GM19035 (cell line): ENCODE data around the gene CSGALNACT2.
A peak's percentile ranks its signal among the peaks of the same experiment; 100 is the strongest.
"Not testable (repeated sequence)": the region's sequence is repeated elsewhere in the genome, so short reads cannot be mapped to it uniquely, and the experiment has no call there.

Experiments
- ATAC-seq: cut with Tn5 transposase; IDR thresholded peaks from one replicate; pipeline ENCODE4 v1.9.1; 2021; ENCODE audit not compliant: unreplicated experiment

The CSGALNACT2 gene, protein sequence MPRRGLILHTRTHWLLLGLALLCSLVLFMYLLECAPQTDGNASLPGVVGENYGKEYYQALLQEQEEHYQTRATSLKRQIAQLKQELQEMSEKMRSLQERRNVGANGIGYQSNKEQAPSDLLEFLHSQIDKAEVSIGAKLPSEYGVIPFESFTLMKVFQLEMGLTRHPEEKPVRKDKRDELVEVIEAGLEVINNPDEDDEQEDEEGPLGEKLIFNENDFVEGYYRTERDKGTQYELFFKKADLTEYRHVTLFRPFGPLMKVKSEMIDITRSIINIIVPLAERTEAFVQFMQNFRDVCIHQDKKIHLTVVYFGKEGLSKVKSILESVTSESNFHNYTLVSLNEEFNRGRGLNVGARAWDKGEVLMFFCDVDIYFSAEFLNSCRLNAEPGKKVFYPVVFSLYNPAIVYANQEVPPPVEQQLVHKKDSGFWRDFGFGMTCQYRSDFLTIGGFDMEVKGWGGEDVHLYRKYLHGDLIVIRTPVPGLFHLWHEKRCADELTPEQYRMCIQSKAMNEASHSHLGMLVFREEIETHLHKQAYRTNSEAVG

DNA sequence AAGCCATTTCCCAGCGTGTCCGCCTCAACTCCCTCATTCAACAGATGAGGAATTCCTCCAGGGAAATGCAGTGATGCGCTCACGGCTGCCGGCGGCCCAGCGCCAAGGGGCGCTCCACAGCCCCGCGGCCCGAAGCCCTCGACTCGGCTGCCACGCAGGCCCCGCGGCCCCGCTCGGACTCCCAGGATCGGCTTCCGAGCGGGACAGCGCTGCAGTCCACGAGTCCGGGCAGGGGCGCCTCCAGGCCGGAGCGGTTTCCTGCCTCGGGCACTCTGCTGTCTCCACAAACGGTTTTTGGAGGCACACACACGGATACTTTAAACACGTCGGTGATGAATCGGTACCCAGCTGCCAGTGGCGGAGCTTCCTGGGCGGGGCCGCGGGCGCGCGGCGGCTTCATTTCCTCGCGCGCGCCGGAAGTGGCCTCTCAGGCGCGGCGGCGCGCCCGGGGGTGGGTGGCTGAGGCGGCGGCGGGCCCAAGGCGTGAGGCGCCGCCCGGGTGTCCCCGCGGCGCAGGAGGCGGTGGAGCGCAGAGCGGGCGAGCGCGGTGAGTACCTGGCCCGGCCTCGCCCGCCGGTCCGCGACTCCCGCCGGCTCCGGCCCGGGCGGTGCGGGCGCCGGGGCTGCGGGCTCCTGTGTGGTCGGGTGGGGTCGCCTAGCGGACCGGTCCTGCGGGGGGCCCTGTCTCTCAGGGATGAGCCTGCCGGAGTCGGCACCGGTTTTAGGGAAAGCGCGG is at the start of gene CSGALNACT2:
CSGALNACT2 (plus strand) TSS at position 425 of the 736 bp plus-strand sequence. CDS start 16,705 bp downstream, outside the sequence.
- ATAC-seq: peak; percentile 78

DNA sequence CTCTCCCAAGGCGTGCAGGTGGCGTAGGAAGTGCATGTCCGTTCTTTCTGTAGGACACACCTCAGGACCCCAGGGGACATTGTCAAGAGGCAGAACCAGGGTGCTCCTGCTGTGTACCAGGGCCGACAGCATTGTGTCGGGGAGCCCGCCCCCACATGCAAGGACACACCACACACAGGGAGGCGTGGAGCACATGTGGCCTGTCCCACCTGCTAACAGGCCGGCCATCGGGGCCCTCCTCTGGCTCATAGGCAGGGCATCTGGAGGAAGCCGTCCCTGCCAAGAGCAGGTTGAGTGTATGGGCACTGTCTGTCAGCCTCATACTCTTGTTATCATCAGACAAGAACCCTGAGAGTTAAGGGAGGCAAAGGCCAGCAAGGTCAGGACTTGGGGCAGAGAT is 48.7 kb upstream of the CSGALNACT2 start:
- ATAC-seq: no peak

DNA sequence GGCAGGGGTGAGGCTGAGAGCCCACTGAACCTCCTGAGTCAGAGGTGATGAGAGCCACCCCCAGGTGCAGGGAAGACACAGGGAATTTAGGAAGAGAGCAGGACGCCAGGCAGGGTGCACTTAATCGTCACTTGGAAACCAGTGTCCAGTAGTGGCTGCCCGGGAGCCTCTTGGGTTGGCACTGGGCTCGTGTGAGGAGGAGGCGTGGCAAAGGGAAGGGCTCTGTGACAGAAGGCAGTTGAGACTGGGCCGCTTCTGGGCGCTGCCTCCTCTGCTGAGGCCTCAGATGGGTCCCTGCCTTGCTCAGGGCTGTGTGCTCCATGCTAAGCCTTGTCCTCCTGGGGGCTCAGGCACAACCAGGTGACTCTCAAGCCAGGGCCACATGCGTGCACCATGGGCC is 48.1 kb upstream of the CSGALNACT2 start:
- ATAC-seq: no peak

DNA sequence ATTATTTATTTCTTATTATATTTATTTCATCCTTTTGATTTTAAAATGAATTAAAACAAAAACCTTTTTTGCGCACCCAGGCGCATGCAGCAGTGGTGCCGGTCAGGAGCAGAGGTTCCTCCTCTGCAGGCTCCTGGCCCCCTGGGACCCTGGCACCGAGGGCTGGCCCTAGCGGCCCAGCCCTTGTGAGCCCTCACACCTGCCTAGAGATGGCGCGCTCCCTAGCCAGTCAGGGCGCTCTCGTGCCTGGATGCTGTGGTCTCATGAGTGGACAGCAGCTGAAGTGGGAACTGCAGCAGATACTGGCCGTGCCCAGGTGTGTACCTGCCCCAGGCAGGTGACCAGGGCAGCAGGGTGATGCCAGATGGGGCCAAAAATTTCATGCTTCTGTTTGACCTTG is 47.6 kb upstream of the CSGALNACT2 start:
- ATAC-seq: no peak

DNA sequence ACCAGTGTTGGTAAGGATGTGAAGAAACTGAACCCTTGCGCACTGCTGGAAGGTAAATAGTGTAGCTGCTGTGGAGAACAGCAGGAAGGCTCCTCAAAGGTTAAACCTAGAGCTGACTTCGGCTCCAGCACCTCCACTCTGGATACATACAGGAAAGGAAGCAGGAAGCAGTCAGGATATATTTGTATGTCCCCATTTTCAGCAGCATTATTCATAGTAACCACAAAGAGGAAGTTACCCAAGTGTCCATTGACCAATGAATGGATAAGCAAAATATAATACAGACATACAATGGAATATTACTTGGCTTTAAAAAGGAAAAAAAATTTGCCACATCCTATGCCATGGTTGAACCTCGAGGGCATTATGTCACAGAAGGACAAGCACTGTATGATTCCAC is 46.4 kb upstream of the CSGALNACT2 start:
- no peak for ATAC-seq

DNA sequence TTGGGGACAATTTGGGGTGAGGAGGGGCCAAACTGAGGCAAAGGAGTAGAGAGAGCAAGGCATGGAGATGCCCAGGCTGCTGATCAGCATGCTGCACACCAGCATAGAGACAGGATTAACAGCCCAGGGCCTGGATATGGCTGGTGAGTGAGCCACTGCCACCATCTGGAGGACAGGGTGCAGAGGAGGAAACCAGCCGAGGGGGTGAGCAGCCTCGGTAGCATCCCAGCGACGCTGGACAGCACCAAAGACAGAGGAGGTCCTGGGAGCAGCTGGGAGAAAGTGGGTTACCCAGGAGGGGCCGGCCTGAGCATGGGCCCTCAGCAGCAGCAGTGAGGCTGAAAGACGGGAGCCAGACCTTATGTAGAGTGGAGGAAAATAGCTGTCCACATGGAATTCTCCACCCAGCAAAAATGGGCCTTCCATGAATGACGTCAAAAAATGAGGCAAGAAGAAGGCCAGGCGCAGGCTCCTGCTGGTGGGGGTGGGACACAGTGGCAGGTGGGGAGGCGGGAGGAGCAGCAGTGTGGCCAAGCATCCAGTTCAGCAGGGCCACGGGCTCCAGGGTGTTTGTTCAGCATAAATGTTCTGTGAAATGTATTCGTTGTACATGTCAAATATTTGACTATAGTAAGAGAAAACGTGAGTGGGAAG is 44.7 kb upstream of the CSGALNACT2 start:
- ATAC-seq: no peak

DNA sequence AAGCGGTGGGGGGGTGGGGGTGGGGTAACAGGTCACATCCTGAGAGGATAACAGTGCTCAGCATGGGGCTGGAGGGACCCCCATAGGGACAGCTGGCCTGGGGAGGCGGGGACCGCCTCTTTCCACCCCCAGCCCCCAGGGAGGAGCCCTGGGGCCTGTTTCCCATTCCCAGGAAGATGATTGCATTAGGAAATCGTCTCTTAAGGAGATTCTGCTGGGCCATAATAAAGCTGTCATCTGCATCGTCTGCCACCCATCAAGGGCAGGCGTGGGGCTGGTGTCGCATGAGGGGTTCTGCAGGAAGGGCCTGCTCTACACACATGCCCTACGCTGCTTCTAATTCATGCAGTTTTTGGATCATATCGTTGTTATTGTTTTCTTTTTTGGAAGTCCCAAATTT is 44.2 kb upstream of the CSGALNACT2 start:
- ATAC-seq: no peak

DNA sequence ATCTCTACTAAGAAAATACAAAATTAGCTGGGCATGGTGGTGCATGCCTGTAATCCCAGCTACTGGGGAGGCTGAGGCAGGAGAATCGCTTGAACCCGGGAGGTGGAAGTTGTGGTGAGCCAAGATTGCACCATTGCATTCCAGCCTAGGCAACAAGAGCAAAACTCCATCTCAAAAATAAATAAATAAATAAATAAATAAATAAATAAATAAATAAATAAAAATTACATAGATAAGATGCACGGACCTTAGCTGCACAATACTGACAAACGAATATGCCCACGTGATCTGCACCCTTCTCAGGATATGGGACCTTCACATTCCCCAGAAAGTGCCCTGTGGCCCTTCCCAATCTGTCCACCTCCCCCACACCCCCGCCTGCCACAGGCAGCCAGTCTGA is 38.9 kb upstream of the CSGALNACT2 start:
- ATAC-seq: not testable (repeated sequence)

DNA sequence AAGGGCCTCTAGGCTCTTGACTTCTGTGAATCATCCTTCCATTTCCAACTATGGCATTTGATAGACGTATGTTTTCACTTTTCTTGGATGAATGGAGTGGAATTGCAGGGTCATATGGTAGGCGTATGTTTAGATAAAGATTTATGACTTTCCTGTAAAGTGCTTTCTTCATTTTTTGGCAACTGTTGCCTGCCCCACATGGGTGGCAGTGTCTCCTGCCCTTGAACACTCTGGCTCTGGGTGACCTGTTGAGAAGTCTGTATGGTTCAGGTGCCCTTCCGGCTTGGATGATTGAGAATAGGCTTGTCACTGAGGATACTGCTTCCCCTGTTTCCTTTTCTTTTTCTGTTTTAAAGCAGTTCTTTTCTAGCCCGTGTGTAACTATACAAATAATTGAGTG is 38.3 kb upstream of the CSGALNACT2 start:
- ATAC-seq: no peak

DNA sequence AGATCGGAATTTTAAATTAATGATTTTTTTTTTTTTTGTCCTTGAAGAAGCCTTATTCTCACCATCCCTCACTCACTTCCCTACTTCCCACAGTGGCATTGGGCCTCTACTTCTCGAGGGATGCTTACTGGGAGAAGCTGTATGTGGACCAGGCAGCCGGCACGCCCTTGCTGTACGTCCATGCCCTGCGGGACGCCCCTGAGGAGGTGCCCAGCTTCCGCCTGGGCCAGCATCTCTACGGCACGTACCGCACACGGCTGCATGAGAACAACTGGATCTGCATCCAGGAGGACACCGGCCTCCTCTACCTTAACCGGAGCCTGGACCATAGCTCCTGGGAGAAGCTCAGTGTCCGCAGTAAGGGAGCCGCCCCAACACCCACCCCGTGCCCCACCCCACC is 37.9 kb upstream of the CSGALNACT2 start:
- no peak for ATAC-seq

DNA sequence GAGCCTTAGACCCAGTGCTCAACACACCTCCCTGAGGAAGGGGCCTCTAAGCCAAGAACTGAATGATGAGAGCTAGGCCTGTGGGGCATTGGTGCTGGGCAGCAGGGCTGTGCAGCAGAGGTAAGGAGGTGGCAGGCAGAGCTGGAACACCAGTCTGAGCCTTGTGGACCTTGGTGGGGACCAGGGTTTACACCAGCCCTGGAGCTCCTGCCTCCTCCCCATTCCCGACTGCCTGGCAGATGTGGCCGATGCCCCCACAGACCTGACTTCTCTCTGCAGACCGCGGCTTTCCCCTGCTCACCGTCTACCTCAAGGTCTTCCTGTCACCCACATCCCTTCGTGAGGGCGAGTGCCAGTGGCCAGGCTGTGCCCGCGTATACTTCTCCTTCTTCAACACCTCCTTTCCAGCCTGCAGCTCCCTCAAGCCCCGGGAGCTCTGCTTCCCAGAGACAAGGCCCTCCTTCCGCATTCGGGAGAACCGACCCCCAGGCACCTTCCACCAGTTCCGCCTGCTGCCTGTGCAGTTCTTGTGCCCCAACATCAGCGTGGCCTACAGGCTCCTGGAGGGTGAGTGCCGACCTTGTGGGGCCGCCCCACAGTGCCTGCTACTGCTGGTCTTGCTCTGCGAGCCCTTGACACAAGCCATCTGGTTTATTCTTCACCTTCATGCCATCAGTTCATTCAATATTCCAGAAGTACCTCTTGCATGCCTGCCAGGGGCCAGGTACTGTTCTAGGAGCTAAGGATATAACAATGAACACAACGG is 36.0 kb upstream of the CSGALNACT2 start:
- no peak for ATAC-seq

DNA sequence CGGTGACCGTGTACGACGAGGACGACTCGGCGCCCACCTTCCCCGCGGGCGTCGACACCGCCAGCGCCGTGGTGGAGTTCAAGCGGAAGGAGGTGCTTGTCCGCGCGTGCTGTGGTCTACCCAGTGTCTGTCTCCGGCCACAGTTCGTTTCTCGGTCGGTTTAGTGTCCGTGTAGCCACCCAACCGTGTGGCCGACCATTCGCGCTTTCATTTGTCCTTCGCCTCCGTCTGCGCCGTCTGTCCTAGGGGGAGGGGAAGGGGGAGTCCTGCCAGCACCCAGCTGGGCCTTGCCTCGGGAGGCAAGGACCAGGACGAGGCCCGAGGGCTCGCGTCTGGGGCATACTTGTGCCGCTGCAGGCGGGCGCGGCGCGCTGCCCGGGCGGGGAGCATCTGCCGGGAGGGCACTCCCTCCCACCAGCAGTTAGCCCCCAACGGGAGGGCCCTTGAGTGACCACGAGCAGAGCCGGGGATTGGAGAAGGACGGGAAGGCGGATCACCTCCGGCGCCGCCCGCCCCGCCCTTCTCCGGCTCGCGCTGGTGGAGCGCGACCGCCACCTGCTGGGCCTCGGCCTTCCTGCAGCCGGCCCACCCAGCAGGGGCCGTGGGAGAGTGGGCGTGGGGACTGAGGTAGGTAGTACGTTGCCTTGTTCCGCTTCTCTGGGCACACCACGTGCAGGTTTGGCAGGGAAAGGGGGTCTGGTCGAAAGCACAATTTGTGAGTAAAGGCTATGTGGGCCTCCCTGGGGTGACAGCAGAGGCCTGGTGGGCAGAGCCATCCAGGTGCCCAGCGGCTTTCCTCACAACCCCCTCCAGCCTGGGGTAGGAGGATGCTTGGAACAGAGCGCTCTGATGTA is 32.9 kb upstream of the CSGALNACT2 start:
- ATAC-seq: peak; percentile 87

DNA sequence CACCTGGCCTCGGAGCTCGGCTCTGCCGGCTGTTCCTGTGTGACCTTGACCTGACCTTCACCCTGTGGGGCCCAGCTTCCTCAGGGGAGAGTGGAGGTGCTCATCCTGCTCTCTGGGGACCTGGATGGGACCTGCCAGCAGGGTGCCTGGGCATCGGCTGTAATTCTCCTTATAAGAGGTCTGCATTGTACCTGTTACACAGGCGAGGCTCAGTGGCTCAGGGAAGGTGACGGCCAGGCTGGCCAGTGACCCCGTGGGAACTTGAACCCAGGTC is 32.4 kb upstream of the CSGALNACT2 start:
- no peak for ATAC-seq

DNA sequence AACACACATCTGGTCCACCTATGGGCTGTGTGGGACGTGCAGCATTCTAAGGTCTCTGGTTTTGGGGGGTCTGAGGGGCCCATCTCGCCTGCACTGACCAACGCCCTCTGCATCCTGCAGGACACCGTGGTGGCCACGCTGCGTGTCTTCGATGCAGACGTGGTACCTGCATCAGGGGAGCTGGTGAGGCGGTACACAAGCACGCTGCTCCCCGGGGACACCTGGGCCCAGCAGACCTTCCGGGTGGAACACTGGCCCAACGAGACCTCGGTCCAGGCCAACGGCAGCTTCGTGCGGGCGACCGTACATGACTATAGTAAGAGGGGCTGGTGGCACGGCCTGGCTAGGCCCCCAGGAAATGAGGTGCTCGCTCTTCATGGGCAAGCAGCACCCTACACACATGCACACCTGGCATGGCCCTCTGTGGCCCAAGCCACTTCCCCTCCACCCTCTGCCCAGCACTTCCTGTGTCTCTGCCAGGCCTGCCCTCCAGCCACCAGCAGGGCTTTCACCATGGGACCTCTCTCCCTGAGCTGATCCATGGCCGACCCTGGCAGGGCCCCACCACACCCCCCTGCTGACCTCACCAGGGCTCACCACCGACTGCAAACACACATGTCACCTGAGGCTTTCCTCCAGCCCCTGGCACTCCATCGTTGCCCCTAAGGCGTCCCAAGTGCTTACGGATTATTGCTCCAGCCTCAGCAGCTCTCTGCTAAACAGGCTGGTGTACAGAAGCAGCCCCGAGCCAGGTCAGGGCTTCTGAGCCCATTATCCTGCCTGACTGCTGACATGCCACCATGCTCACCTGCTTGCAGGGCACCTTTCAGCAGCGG is 31.8 kb upstream of the CSGALNACT2 start:
- no peak for ATAC-seq

DNA sequence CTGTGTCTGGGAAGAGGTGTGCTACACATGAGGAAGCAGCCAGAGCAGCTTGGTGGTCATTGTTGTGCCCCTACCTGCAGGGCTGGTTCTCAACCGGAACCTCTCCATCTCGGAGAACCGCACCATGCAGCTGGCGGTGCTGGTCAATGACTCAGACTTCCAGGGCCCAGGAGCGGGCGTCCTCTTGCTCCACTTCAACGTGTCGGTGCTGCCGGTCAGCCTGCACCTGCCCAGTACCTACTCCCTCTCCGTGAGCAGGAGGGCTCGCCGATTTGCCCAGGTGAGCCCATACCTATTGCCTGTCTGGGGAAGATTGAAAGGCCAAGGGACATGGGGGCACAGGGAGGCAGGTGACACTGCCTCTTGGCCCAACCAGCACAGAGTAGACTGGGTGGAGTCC is 29.3 kb upstream of the CSGALNACT2 start:
- no peak for ATAC-seq

DNA sequence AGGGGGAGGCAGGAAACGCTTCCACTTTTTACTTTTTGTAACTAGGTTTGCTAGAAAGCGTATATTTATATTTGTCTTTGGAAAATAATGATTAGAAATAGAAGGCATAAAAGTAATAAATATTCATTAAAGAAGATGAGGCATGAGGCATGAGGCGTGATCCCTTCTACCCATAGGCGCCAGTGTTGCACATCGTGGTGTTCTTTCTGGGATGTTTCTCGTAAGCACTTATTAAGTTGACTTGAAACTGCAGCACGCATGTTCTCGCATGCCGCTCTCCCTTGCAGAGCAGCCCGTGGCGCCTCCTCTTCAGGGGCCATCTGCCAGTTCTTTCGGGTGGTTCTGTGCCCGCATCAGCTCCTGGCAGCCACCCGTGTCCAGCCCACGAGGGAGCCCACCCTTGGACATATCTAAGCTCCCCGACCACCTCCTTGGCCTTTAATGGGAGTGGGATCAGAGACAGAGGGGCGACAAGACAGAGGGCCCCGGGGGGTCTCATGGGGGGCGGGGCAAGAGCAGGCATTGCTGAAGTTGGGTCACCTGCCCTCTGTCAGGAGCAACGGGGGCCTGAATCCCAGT is 28.5 kb upstream of the CSGALNACT2 start:
- no peak for ATAC-seq

DNA sequence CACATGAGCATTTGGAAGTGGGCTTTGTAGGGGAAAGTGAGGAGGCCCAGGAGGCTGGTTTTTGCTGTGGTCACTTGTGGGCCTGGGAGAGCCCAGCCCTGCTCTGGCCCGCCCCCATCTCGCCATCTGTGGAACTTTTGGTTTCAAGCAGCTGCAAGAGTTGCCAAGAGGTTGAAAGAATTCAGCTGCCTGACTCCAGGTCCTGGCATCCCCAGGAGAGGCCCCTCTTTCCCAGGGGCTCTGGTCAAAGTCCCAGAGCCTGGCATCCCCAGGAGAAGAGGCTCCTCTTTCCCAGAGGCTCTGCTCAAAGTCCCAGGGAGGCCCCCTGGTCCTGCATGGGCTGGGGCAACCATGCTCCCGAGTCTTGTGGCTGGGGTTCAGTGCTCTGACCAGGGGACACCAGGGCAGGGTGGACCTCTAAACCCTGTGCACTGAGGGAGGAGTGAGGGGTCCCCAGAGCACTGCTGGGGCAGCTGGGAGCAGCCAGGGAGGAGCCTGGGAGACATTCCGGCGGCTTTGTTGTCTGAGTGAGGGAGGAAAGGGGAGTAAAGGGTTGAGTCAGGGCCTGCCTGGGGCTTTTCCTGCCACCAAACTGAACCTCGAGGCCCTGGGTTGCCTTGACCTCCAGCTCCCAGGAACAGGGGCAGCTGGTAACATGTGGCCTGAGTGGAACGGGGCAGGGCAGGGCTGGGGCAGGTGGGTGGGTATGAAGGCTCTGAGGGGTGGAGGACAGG is 27.7 kb upstream of the CSGALNACT2 start:
- ATAC-seq: no peak

DNA sequence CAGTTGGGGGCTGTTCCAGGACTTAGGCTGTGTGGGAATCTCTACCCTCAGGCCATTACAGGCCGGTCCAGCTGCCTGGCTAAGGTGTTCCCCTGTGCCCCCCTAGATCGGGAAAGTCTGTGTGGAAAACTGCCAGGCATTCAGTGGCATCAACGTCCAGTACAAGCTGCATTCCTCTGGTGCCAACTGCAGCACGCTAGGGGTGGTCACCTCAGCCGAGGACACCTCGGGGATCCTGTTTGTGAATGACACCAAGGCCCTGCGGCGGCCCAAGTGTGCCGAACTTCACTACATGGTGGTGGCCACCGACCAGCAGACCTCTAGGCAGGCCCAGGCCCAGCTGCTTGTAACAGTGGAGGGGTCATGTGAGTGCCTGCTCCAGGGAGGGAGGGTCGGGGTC is 27.1 kb upstream of the CSGALNACT2 start:
- ATAC-seq: no peak
